GM06990 (cell line): ENCODE data around the gene SLC30A3.

Source experiments
- DNase-seq: peaks from one replicate; pipeline ENCODE4 v3.0.0-alpha.2; 2011; ENCODE audit not compliant: insufficient read length; ENCODE audit errors: extremely low read depth
- H3K27me3 ChIP-seq: replicated peaks from 2 replicates; pipeline ENCODE4 v1.6.0; 2011; ENCODE audit warnings: low read length; ENCODE audit not compliant: control insufficient read depth, insufficient read depth
- H3K36me3 ChIP-seq: 2 replicates; pipeline ENCODE4 v1.5.1; 2011; ENCODE audit warnings: low read length; ENCODE audit not compliant: control insufficient read depth, insufficient read depth
- H3K4me3 ChIP-seq: replicated peaks from 2 replicates; pipeline ENCODE4 v1.5.1; 2011; ENCODE audit warnings: low read depth, mild to moderate bottlenecking, control low read depth, low read length
- CTCF ChIP-seq: IDR thresholded peaks from 2 replicates; pipeline ENCODE4 v1.5.1; 2011; ENCODE audit warnings: low read length, control low read depth, mild to moderate bottlenecking, inconsistent platforms; ENCODE audit not compliant: insufficient read depth, poor library complexity, severe bottlenecking

SLC30A3 gene

DNA sequence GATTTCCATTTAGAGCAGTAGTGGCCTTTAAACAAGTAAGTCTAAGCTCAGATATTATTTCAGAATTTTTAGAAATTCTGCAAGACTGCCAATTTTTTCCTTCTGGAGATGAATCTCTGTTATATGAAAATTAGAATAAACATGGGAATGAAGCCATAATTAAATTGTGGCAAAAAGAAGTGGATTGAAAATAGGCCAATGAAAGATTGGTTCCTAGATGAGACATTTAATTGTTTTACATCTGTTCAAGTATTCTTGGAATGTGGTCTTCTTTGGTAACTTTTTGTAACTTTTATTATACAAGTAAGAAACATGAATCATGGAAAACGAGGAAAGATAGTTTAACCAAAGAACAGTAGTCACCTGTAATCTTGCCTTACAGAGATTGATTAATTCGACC is 35.3 kb downstream of the SLC30A3 start:
- Histone ChIP-seq H3K4me3 (no peak overlapping the region), H3K27me3 (no peaks in the 10 kb centered on the region), H3K36me3 (peaks cover 43% of the 10 kb centered on the region)
- DNase-seq = no peak
- TF ChIP-seq CTCF = no peak

- H3K27me3 ChIP-seq = no peaks in the 10 kb centered on the region
- DNase-seq = no peak
- TF ChIP-seq CTCF = no peak
- H3K4me3 ChIP-seq = no peak overlapping the region
- H3K36me3 ChIP-seq = peaks cover 44% of the 10 kb centered on the region
These were observed 37.3 kb downstream of the SLC30A3 start for GRCh38 chr2:27225526-27225925.

- Histone ChIP-seq H3K27me3 (no peaks in the 10 kb centered on the region), H3K4me3 (no peak overlapping the region), H3K36me3 (peaks cover 40% of the 10 kb centered on the region)
- DNase-seq = no peak
- no peak for TF ChIP-seq CTCF
These were observed 39.4 kb downstream of the SLC30A3 start for GRCh38 chr2:27223416-27223815.

DNA sequence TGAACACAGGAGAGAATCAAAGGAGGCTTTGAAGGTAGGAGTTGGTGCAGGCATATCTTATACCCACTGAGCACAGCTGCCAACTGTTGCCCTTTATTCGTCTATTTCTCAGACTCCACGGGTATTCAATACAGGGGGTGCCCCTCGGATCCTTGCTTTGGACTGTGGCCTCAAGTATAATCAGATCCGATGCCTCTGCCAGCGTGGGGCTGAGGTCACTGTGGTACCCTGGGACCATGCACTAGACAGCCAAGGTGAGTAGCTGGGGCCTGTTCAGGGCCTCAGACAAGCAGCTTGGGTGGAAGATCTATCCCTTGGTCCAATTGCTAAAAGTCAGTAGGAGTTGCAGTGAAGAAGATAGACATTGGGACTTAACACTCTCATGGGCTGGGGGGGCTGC is 40.4 kb downstream of the SLC30A3 start:
- TF ChIP-seq CTCF = no peak
- Histone ChIP-seq H3K36me3 (peaks cover 38% of the 10 kb centered on the region), H3K27me3 (no peaks in the 10 kb centered on the region), H3K4me3 (no peak overlapping the region)
- DNase-seq = no peak

DNA sequence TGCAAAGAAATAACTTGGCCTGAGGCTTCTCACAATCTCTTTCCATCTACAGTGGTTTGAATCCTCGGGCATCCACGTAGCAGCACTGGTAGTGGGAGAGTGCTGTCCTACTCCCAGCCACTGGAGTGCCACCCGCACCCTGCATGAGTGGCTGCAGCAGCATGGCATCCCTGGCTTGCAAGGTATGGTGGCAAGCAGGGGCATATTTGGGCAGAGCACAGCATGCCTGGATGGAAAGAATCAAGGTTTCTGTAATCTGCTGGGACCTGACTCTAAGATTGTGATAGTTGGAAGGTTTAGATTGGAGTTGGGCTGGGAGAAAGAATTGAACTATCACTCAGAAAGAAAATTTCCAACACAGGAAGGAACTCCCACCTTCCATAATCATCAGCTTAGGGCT is 41.7 kb downstream of the SLC30A3 start:
- no peak for TF ChIP-seq CTCF
- Histone ChIP-seq H3K4me3 (no peak overlapping the region), H3K36me3 (peaks cover 34% of the 10 kb centered on the region), H3K27me3 (no peaks in the 10 kb centered on the region)
- no peak for DNase-seq

DNA sequence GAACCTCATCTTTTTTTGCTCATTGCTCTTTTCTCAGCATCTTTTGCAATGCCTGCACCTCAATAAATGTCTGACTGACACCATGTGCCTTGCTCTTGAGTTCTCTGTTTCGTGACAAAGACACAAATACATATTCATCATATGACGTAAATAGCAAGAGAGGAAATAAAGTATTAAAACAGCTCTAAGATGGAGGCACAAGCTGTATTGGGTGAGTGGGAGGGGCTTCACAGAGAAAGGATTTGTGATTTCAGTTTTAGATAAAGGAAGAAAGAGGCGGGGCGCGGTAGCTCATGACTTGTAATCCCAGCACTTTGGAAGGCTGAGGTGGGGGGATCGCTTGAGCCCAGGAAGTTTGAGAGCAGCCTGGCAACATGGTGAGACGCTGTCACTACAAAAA is 42.8 kb downstream of the SLC30A3 start:
- Histone ChIP-seq H3K4me3 (no peak overlapping the region), H3K27me3 (no peaks in the 10 kb centered on the region), H3K36me3 (peaks cover 30% of the 10 kb centered on the region)
- DNase-seq = no peak
- TF ChIP-seq CTCF = no peak
